SK-N-SH (cell line): ENCODE measurements around the gene KLHL20.

ENCODE experiments used
- TF ChIP-seq, protein P1 (sequence below): fragments of 200-600 bp; sonication (generic); IDR thresholded peaks from 2 replicates; pipeline ENCODE4 v1.6.1; 2017; ENCODE audit warnings: antibody characterized with exemption, mild to moderate bottlenecking, moderate library complexity
- TF ChIP-seq, protein P2 (sequence below): fragments of 150-350 bp; IDR thresholded peaks from 2 replicates; pipeline ENCODE4 v1.6.1; 2016; ENCODE audit warnings: mild to moderate bottlenecking, low read depth, low read length

DNA sequence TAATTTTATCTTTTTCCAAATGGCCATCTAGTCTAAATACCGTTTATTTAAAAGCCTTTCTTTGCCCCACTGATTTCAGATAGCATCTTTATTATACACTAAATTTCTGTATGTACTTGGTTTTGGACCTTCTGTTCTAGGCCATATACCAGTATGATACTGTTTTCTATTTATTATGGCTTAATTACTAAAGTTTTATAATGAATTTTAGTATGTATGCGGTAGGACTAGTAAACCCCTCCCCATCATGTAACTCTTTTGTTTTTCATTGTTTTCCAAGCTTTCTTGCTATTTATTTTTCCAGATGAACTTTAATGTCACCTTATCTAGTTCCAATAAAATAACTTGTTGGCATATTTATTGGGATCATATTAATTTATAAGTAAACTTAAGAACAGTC lies 29.9 kb downstream of the KLHL20 start:
- TF ChIP-seq, protein P1, sequence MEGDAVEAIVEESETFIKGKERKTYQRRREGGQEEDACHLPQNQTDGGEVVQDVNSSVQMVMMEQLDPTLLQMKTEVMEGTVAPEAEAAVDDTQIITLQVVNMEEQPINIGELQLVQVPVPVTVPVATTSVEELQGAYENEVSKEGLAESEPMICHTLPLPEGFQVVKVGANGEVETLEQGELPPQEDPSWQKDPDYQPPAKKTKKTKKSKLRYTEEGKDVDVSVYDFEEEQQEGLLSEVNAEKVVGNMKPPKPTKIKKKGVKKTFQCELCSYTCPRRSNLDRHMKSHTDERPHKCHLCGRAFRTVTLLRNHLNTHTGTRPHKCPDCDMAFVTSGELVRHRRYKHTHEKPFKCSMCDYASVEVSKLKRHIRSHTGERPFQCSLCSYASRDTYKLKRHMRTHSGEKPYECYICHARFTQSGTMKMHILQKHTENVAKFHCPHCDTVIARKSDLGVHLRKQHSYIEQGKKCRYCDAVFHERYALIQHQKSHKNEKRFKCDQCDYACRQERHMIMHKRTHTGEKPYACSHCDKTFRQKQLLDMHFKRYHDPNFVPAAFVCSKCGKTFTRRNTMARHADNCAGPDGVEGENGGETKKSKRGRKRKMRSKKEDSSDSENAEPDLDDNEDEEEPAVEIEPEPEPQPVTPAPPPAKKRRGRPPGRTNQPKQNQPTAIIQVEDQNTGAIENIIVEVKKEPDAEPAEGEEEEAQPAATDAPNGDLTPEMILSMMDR: no peak
- TF ChIP-seq, protein P2, sequence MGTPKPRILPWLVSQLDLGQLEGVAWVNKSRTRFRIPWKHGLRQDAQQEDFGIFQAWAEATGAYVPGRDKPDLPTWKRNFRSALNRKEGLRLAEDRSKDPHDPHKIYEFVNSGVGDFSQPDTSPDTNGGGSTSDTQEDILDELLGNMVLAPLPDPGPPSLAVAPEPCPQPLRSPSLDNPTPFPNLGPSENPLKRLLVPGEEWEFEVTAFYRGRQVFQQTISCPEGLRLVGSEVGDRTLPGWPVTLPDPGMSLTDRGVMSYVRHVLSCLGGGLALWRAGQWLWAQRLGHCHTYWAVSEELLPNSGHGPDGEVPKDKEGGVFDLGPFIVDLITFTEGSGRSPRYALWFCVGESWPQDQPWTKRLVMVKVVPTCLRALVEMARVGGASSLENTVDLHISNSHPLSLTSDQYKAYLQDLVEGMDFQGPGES: no peak
